GM18861 (cell line): ENCODE measurements around the gene ZCWPW1.
A peak's percentile ranks its signal among the peaks of the same experiment; 100 is the strongest.

Experiments used
- ATAC-seq: cut with Tn5 transposase; IDR thresholded peaks from one replicate; pipeline ENCODE4 v1.9.1; 2021; ENCODE audit not compliant: unreplicated experiment

ZCWPW1 gene

GRCh38 chr7:100428199-100428966 lies at the start of gene ZCWPW1:
TSS of gene ZCWPW1 (minus strand) at chr7:100428703. CDS start at chr7:100420649, 8,054 bp downstream.
- peak; percentile 28 for ATAC-seq

- no peak for ATAC-seq
Observed at GRCh38 chr7:100477871-100478267, 49.4 kb upstream of the ZCWPW1 start.

GRCh38 chr7:100476903-100477870 lies 48.7 kb upstream of the ZCWPW1 start:
- ATAC-seq, result no peak

GRCh38 chr7:100476101-100476780 lies 47.7 kb upstream of the ZCWPW1 start:
- ATAC-seq, result no peak

GRCh38 chr7:100475549-100475948 lies 47.0 kb upstream of the ZCWPW1 start:
- no peak for ATAC-seq

GRCh38 chr7:100472854-100473499 lies 44.5 kb upstream of the ZCWPW1 start:
- no peak for ATAC-seq

GRCh38 chr7:100472121-100472851 lies 43.8 kb upstream of the ZCWPW1 start:
- ATAC-seq, result no peak

GRCh38 chr7:100471021-100471420 lies 42.5 kb upstream of the ZCWPW1 start:
- no peak for ATAC-seq

- ATAC-seq, result no peak
Observed at GRCh38 chr7:100469227-100470044, 40.9 kb upstream of the ZCWPW1 start.

- ATAC-seq, result no peak
Observed at GRCh38 chr7:100467638-100468373, 39.3 kb upstream of the ZCWPW1 start.

- ATAC-seq, result no peak
Observed at GRCh38 chr7:100466653-100467605, 38.4 kb upstream of the ZCWPW1 start.

GRCh38 chr7:100465702-100466311 lies 37.3 kb upstream of the ZCWPW1 start:
- no peak for ATAC-seq

- no peak for ATAC-seq
Observed at GRCh38 chr7:100465299-100465698, 36.8 kb upstream of the ZCWPW1 start.

GRCh38 chr7:100464791-100465190 lies 36.3 kb upstream of the ZCWPW1 start:
- no peak for ATAC-seq

GRCh38 chr7:100464210-100464660 lies 35.7 kb upstream of the ZCWPW1 start, which contains the start of gene SPACDR:
TSS of gene SPACDR (minus strand) at chr7:100464260. CDS start at chr7:100464025, 235 bp downstream.
- no peak for ATAC-seq

- no peak for ATAC-seq
Observed at GRCh38 chr7:100457033-100457432, 28.5 kb upstream of the ZCWPW1 start.

GRCh38 chr7:100456562-100456961 lies 28.1 kb upstream of the ZCWPW1 start:
- ATAC-seq, result no peak
